ENCODE measurements around the gene TMEFF2.

The TMEFF2 gene

DNA sequence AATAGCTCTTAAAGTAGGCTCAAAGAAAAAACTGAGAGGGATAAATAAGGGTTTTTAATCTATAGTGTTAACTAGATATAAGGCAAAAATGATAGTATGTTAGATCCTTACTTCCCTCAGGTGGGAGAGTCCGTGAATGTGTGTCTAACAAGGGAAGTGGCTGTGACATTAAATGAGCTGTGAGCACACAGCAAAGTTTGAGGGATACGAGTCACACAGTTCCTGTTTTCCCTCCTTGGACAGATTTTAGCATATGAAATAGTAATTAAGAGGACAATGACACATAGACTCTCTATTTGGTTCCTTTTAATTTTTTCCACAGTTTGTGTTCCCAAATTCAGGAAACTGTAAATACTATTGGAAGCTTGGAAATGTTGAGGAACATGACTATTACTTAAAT lies 199.4 kb downstream of the TMEFF2 start:
- no peaks in the 10 kb centered on the region for H3K4me1 ChIP-seq
- H3K79me2 ChIP-seq, result no peaks in the 10 kb centered on the region
- no peak overlapping the region for H3K9ac ChIP-seq
- H3K27ac ChIP-seq, result no peak overlapping the region
- TF ChIP-seq, protein P1, sequence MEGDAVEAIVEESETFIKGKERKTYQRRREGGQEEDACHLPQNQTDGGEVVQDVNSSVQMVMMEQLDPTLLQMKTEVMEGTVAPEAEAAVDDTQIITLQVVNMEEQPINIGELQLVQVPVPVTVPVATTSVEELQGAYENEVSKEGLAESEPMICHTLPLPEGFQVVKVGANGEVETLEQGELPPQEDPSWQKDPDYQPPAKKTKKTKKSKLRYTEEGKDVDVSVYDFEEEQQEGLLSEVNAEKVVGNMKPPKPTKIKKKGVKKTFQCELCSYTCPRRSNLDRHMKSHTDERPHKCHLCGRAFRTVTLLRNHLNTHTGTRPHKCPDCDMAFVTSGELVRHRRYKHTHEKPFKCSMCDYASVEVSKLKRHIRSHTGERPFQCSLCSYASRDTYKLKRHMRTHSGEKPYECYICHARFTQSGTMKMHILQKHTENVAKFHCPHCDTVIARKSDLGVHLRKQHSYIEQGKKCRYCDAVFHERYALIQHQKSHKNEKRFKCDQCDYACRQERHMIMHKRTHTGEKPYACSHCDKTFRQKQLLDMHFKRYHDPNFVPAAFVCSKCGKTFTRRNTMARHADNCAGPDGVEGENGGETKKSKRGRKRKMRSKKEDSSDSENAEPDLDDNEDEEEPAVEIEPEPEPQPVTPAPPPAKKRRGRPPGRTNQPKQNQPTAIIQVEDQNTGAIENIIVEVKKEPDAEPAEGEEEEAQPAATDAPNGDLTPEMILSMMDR (IDR thresholded peaks at IDR 0.05), result no peak
- H3K4me2 ChIP-seq (ENCODE audit: low read length), result no peak overlapping the region
- H3K4me3 ChIP-seq (ENCODE audit: low read depth, low read length), result no peak overlapping the region
- no peaks in the 10 kb centered on the region for H3K36me3 ChIP-seq (ENCODE audit: control insufficient read depth, insufficient read depth, low read length)
- no peaks in the 10 kb centered on the region for H3K27me3 ChIP-seq (ENCODE audit: control insufficient read depth, insufficient read depth, low read length)
- no peak overlapping the region for H2AFZ ChIP-seq
- no peaks in the 10 kb centered on the region for H3K9me3 ChIP-seq (ENCODE audit: control insufficient read depth, low read length)

DNA sequence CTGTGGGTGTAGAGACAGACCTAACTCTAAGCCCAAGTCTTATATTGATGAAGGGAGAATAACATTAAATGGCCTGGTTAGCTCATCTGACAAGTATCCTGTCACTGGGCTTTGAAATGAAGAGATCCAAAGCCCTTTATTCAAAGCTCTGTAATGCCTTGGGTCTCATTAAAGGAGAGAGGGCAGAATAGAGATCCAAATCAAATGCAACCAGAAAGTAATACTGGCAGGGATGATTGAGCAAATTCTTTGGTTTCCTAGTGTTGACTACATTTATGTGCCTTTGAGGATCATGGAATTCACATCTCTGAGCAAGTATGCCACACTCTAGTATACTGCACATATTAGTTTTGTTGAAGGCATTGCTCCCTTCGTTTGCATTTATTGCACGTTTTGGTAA lies 200.0 kb downstream of the TMEFF2 start:
- Histone ChIP-seq H3K4me2 (ENCODE audit: low read length) (no peak overlapping the region), H3K9me3 (ENCODE audit: control insufficient read depth, low read length) (no peaks in the 10 kb centered on the region), H3K9ac (no peak overlapping the region), H3K79me2 (no peaks in the 10 kb centered on the region), H2AFZ (no peak overlapping the region), H3K27ac (no peak overlapping the region), H3K4me1 (no peaks in the 10 kb centered on the region), H3K4me3 (ENCODE audit: low read depth, low read length) (no peak overlapping the region), H3K27me3 (ENCODE audit: control insufficient read depth, insufficient read depth, low read length) (no peaks in the 10 kb centered on the region), H3K36me3 (ENCODE audit: control insufficient read depth, insufficient read depth, low read length) (no peaks in the 10 kb centered on the region)
- TF ChIP-seq, protein P1 (IDR thresholded peaks at IDR 0.05), result no peak

DNA sequence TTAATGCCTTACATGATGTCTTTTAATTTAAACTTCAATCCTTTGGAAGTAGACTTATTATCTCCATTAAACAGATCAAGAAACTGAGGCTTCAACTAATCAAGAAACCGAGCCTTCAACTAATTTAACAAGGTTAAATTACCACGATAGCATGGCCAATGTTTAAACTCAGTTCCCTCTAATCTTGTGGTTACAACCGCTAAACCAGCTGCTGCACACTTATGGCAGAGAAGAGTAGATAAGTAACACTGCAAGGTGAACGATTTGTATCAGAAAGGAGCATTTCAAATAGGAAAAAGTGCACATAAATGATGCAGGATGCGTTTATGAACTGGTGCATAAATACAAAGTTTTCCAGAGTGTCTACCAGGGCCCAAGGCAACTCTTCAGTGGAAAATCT lies 203.3 kb downstream of the TMEFF2 start:
- Histone ChIP-seq H3K4me3 (ENCODE audit: low read depth, low read length) (no peak overlapping the region), H3K9ac (no peak overlapping the region), H3K9me3 (ENCODE audit: control insufficient read depth, low read length) (no peaks in the 10 kb centered on the region), H3K27ac (no peak overlapping the region), H2AFZ (no peak overlapping the region), H3K4me1 (no peaks in the 10 kb centered on the region), H3K4me2 (ENCODE audit: low read length) (no peak overlapping the region), H3K36me3 (ENCODE audit: control insufficient read depth, insufficient read depth, low read length) (no peaks in the 10 kb centered on the region), H3K27me3 (ENCODE audit: control insufficient read depth, insufficient read depth, low read length) (no peaks in the 10 kb centered on the region), H3K79me2 (no peaks in the 10 kb centered on the region)
- TF ChIP-seq, protein P1 (IDR thresholded peaks at IDR 0.05), result no peak

DNA sequence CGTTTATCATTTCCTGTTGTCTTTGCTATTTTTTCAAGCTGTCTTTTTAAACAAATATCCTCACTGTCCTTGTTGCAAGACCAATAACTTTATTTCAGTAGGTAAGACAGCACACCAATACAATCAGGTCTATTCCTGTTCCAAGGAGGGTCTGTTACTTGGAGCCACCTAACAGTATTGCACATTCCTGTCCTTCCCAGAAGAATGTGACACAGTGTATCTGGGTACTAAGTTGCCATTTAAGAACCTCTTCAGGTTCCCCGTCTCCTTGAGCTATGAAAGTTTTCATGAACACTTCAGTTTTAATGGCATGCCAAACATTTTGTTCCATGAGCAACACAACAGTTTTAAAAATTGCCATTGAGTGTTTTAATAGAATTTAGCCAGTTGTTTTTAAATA lies 209.0 kb downstream of the TMEFF2 start:
- Histone ChIP-seq H3K4me2 (ENCODE audit: low read length) (no peak overlapping the region), H3K9me3 (ENCODE audit: control insufficient read depth, low read length) (no peaks in the 10 kb centered on the region), H3K4me3 (ENCODE audit: low read depth, low read length) (no peak overlapping the region), H3K36me3 (ENCODE audit: control insufficient read depth, insufficient read depth, low read length) (no peaks in the 10 kb centered on the region), H3K9ac (no peak overlapping the region), H3K27ac (no peak overlapping the region), H3K4me1 (no peaks in the 10 kb centered on the region), H3K27me3 (ENCODE audit: control insufficient read depth, insufficient read depth, low read length) (no peaks in the 10 kb centered on the region), H2AFZ (no peak overlapping the region), H3K79me2 (no peaks in the 10 kb centered on the region)
- TF ChIP-seq, protein P1 (IDR thresholded peaks at IDR 0.05), result no peak

DNA sequence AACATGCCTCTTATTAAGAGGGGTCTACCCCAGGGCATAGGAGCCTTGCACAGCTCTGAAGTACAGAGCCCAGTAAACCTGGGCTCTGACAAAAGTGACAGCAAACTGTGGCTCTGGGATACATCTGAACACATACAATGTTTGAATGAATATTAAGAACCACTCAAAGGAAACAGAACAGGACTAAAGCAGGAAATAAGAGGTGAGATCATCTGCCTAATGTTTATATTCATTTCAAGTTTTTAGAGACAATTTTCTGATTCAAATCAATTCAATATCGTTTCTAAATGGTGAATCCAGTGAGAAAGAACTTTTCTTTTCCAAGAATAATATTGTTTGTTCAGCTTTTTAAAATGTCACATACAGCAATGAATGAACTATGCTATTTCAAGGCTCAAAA lies 211.1 kb downstream of the TMEFF2 start:
- H3K27ac ChIP-seq, result no peak overlapping the region
- no peaks in the 10 kb centered on the region for H3K4me1 ChIP-seq
- no peaks in the 10 kb centered on the region for H3K36me3 ChIP-seq (ENCODE audit: control insufficient read depth, insufficient read depth, low read length)
- no peaks in the 10 kb centered on the region for H3K79me2 ChIP-seq
- no peak overlapping the region for H2AFZ ChIP-seq
- H3K4me2 ChIP-seq (ENCODE audit: low read length), result no peak overlapping the region
- H3K4me3 ChIP-seq (ENCODE audit: low read depth, low read length), result no peak overlapping the region
- H3K9me3 ChIP-seq (ENCODE audit: control insufficient read depth, low read length), result no peaks in the 10 kb centered on the region
- TF ChIP-seq, protein P1 (IDR thresholded peaks at IDR 0.05), result no peak
- H3K9ac ChIP-seq, result no peak overlapping the region
- no peaks in the 10 kb centered on the region for H3K27me3 ChIP-seq (ENCODE audit: control insufficient read depth, insufficient read depth, low read length)
